ENCODE measurements around the gene RAB1B.

- TF ChIP-seq, protein P1, sequence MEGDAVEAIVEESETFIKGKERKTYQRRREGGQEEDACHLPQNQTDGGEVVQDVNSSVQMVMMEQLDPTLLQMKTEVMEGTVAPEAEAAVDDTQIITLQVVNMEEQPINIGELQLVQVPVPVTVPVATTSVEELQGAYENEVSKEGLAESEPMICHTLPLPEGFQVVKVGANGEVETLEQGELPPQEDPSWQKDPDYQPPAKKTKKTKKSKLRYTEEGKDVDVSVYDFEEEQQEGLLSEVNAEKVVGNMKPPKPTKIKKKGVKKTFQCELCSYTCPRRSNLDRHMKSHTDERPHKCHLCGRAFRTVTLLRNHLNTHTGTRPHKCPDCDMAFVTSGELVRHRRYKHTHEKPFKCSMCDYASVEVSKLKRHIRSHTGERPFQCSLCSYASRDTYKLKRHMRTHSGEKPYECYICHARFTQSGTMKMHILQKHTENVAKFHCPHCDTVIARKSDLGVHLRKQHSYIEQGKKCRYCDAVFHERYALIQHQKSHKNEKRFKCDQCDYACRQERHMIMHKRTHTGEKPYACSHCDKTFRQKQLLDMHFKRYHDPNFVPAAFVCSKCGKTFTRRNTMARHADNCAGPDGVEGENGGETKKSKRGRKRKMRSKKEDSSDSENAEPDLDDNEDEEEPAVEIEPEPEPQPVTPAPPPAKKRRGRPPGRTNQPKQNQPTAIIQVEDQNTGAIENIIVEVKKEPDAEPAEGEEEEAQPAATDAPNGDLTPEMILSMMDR (IDR thresholded peaks at IDR 0.05 in 4 of 5, conservative IDR thresholded peaks at IDR 0.05 in 1 of 5) = peak in 2 of 5 experiments; percentile 32 to 36
- TF ChIP-seq POLR2A (IDR thresholded peaks at IDR 0.05) = no peak
Observed at GRCh38 chr11:66258473-66258893, 10.0 kb upstream of the RAB1B start.
